B cell (primary cell): Measurements from ENCODE around the gene VWA5B1. TPM values are rescaled to one million over a fixed set of nuclear protein-coding genes. Genes with fewer than 3 reads are reported as not detected.

Experiments
- ATAC-seq: fragments of 200-7000 bp; cut with Tn5 transposase; one replicate; pipeline ENCODE4 v1.10.0; 2021; ENCODE audit warnings: low read depth, mild to moderate bottlenecking, moderate number of reproducible peaks, moderate library complexity
- CTCF ChIA-PET: fragments of 350-600 bp; sonication (Branson Sonifier 250); formaldehyde crosslinking; loops from one replicate; lab custom pipeline; 2021; ENCODE audit warnings: antibody characterized with exemption, inconsistent platforms; lab: Charles Lee
- POLR2A ChIA-PET: fragments of 350-600 bp; sonication (Branson Sonifier 250); formaldehyde crosslinking; loops from one replicate; lab custom pipeline; 2021; ENCODE audit warnings: antibody characterized with exemption; lab: Charles Lee
- DNase-seq: peaks from one replicate; pipeline ENCODE4 v3.0.0; 2013
- H2AFZ ChIP-seq: 2 replicates; pipeline ENCODE4 v1.6.1; 2012; ENCODE audit warnings: mild to moderate bottlenecking, low read depth, low read length; ENCODE audit not compliant: insufficient read depth, poor library complexity, severe bottlenecking
- H3K27ac ChIP-seq, 2 donors: 1 replicate in 1 of 2; 2 replicates in 1 of 2; pipeline ENCODE4 v1.5.1; 2012 to 2013; ENCODE audit warnings: low read length in 2 of 2, mild to moderate bottlenecking in 2 of 2, moderate library complexity in 1 of 2
- H3K27me3 ChIP-seq, 4 experiments: fragments of 200-600 bp in 1 of 4; sonication (generic) in 1 of 4; replicated peaks in 1 of 4; 1 replicate in 2 of 4; 2 replicates in 2 of 4; pipeline versions ENCODE4 v1.6.1 to v1.7.0; 2013 to 2016; ENCODE audit warnings: low read length in 3 of 4, mild to moderate bottlenecking in 2 of 4, mixed read lengths in 1 of 4, moderate library complexity in 1 of 4; ENCODE audit not compliant: insufficient read depth in 4 of 4, control insufficient read depth in 3 of 4; ENCODE audit errors: control extremely low read depth in 1 of 4
- H3K36me3 ChIP-seq, 2 experiments: replicated peaks in 1 of 2; 1 replicate in 1 of 2; 2 replicates in 1 of 2; pipeline versions ENCODE4 v1.6.1 to v1.7.1; 2013; ENCODE audit warnings: low read length in 1 of 2; ENCODE audit not compliant: insufficient read depth in 2 of 2, control insufficient read depth in 1 of 2; ENCODE audit errors: control extremely low read depth in 1 of 2, extremely low read depth in 1 of 2
- H3K4me1 ChIP-seq, 2 donors: fragments of 200-600 bp in 1 of 2; sonication (generic) in 1 of 2; 1 replicate in 1 of 2; 2 replicates in 1 of 2; pipeline versions ENCODE4 v1.5.1 to v1.6.1; 2013 to 2017; ENCODE audit warnings: low read length in 2 of 2; ENCODE audit not compliant: control insufficient read depth in 2 of 2, insufficient read depth in 2 of 2
- H3K4me2 ChIP-seq: replicated peaks from 2 replicates; pipeline ENCODE3; 2012; ENCODE audit warnings: mild to moderate bottlenecking, low read depth, low read length; ENCODE audit not compliant: poor library complexity, severe bottlenecking
- H3K4me3 ChIP-seq, 5 experiments: fragments of 200-600 bp in 1 of 5; sonication (generic) in 1 of 5; 1 replicate in 3 of 5; 2 replicates in 2 of 5; pipeline versions ENCODE4 v1.5.1 to v1.7.0; 2011 to 2016; ENCODE audit warnings: low read length in 4 of 5, mild to moderate bottlenecking in 4 of 5, low read depth in 2 of 5, control low read depth in 1 of 5, moderate library complexity in 1 of 5; ENCODE audit not compliant: insufficient read depth in 1 of 5; ENCODE audit errors: control extremely low read depth in 1 of 5, extremely low read depth in 1 of 5
- H3K79me2 ChIP-seq: fragments of 200-600 bp; sonication (generic); one replicate; pipeline ENCODE4 v1.6.0; 2016; ENCODE audit warnings: low read length; ENCODE audit not compliant: control insufficient read depth, insufficient read depth
- H3K9ac ChIP-seq: fragments of 200-600 bp; sonication (generic); 2 replicates; pipeline ENCODE4 v1.6.1; 2017; ENCODE audit warnings: mild to moderate bottlenecking, low read length, moderate library complexity
- H3K9me3 ChIP-seq, 3 donors: one replicate each; pipeline versions ENCODE4 v1.6.1 to v1.7.1; 2013; ENCODE audit warnings: low read length in 2 of 3; ENCODE audit not compliant: control insufficient read depth in 2 of 3, insufficient read depth in 1 of 3; ENCODE audit errors: control extremely low read depth in 1 of 3
- H4K20me1 ChIP-seq: 2 replicates; pipeline ENCODE4 v1.6.0; 2012; ENCODE audit warnings: mild to moderate bottlenecking, low read length; ENCODE audit not compliant: insufficient read depth, control insufficient read depth, poor library complexity, severe bottlenecking
- H3K27ac Mint-ChIP-seq: one replicate; pipeline ENCODE4 v1.8.0; 2021; ENCODE audit warnings: mixed read lengths
- H3K27me3 Mint-ChIP-seq: one replicate; pipeline ENCODE4 v1.8.0; 2021; ENCODE audit warnings: mixed read lengths
- H3K4me1 Mint-ChIP-seq: one replicate; pipeline ENCODE4 v1.8.0; 2021; ENCODE audit warnings: mixed read lengths
- H3K4me3 Mint-ChIP-seq: one replicate; pipeline ENCODE4 v1.8.0; 2021; ENCODE audit warnings: mixed read lengths
- H3K9me3 Mint-ChIP-seq: one replicate; pipeline ENCODE4 v1.8.0; 2022; ENCODE audit warnings: mixed read lengths; ENCODE audit not compliant: insufficient read depth
- CTCF ChIP-seq: fragments of 200-600 bp; IDR thresholded peaks from one replicate; pipeline ENCODE4 v1.8.0; 2022; ENCODE audit warnings: antibody characterized with exemption, mild to moderate bottlenecking
- EZH2 ChIP-seq: IDR thresholded peaks from 2 replicates; pipeline ENCODE4 v1.6.1; 2012; ENCODE audit warnings: borderline replicate concordance, low read depth, mild to moderate bottlenecking, moderate library complexity, low read length; ENCODE audit not compliant: insufficient read depth, poor library complexity, severe bottlenecking
- WGBS: methylation state at CpG from one replicate; pipeline ENCODE4 v1.1.5; 2013; ENCODE audit warnings: missing lambda C conversion rate; ENCODE audit not compliant: insufficient coverage; 5-methylcytosine and 5-hydroxymethylcytosine counted together
- intact Hi-C: fragments of 100-400 bp; cut with micrococcal nuclease; formaldehyde crosslinking; loops from one replicate; pipeline ENCODE4 v1.10.0; 2022
- polyA plus RNA-seq: library from polyadenylated mRNA; depleted of rRNA; stranded (reverse); fragments of >200 nt; gene quantifications from 2 replicates; pipeline ENCODE4 v1.2.3, GENCODE V29; 2012
- total RNA-seq, 2 donors: library from RNA; stranded (reverse); fragments of 120-200 nt in 1 of 2; gene quantifications; 1 replicate in 1 of 2; 2 replicates in 1 of 2; pipeline versions ENCODE4 v1.2.3 to v1.2.4, GENCODE V29; 2013 to 2022

Gene VWA5B1
- total and polyA plus RNA-seq, 2 donors (not counting 1 experiment from before 2014, with no cell fraction given): not detected

GRCh38 chr1:20376880-20377494 is 86.3 kb downstream of the VWA5B1 start:
- Histone ChIP-seq H3K27me3 (peaks cover 0 to under 1% (median 0%) of the 10 kb centered on the region in 4 experiments), H3K9ac (no peak overlapping the region), H3K79me2 (no peaks in the 10 kb centered on the region), H4K20me1 (no peaks in the 10 kb centered on the region), H3K9me3 (no peaks in the 10 kb centered on the region), H3K4me3 (no peak overlapping the region), H2AFZ (no peak overlapping the region), H3K36me3 (no peaks in the 10 kb centered on the region), H3K4me1 (peaks cover 0 to 15% of the 10 kb centered on the region in 2 donors), H3K4me2 (no peak overlapping the region), H3K27ac (no peak overlapping the region)
- ChIA-PET CTCF (interaction anchor here (0.6 to 3.3 kb wide), 6 partner anchors 15 to 164 kb away, joined by 3 to 20 read pairs (median 7); no protein-coding TSS in a partner anchor), POLR2A (no interaction called here)
- peaks cover 33% of the 10 kb centered on the region for H3K27me3 Mint-ChIP-seq
- DNase-seq (peak; percentile 61), ATAC-seq (peak; percentile 84)
- no peak overlapping the region for H3K27ac Mint-ChIP-seq
- WGBS: 14% methylated on average over 8 of the region's 8 CpGs
- H3K9me3 Mint-ChIP-seq: no peaks in the 10 kb centered on the region
- TF ChIP-seq EZH2 (no peak), CTCF (peak; percentile 71)
- intact Hi-C loops: loop anchor here (1.0 to 5.0 kb wide), 2 partner anchors 55 to 117 kb away; no protein-coding TSS in a partner anchor
- peaks cover 23% of the 10 kb centered on the region for H3K4me1 Mint-ChIP-seq
- no peak overlapping the region for H3K4me3 Mint-ChIP-seq
